Liver (tissue), 9 donors: ENCODE data around the gene PTPRB. TPM values are rescaled to one million over a fixed set of nuclear protein-coding genes. Genes with fewer than 3 reads are reported as not detected.

Experiments
- DNase-seq: peaks from one replicate; pipeline ENCODE4 v3.0.0-alpha.2; 2017; ENCODE audit warnings: low spot score
- H3K27ac ChIP-seq, 2 donors: one replicate each; pipeline ENCODE4 v1.7.0; 2013; ENCODE audit warnings: inconsistent platforms in 2 of 2, low read length in 2 of 2, control low read depth in 1 of 2, low read depth in 1 of 2, mild to moderate bottlenecking in 1 of 2
- H3K27me3 ChIP-seq, 4 donors: one replicate each; pipeline versions ENCODE4 v1.6.1 to v1.7.0; 2013; ENCODE audit warnings: low read length in 3 of 4, inconsistent platforms in 1 of 4, mild to moderate bottlenecking in 1 of 4, moderate library complexity in 1 of 4; ENCODE audit not compliant: control insufficient read depth in 4 of 4, insufficient read depth in 4 of 4
- H3K36me3 ChIP-seq, 4 donors: one replicate each; pipeline versions ENCODE4 v1.6.1 to v1.7.0; 2013; ENCODE audit warnings: low read length in 3 of 4, mild to moderate bottlenecking in 3 of 4, low read depth in 1 of 4, moderate library complexity in 1 of 4; ENCODE audit not compliant: control insufficient read depth in 4 of 4, insufficient read depth in 3 of 4
- H3K4me1 ChIP-seq, 4 donors: one replicate each; pipeline versions ENCODE4 v1.6.1 to v1.7.0; 2013; ENCODE audit warnings: low read length in 3 of 4, mild to moderate bottlenecking in 3 of 4, moderate library complexity in 1 of 4; ENCODE audit not compliant: control insufficient read depth in 4 of 4, insufficient read depth in 4 of 4
- H3K4me3 ChIP-seq, 3 donors: one replicate each; pipeline versions ENCODE4 v1.6.1 to v1.7.0; 2013; ENCODE audit warnings: low read length in 3 of 3, control low read depth in 1 of 3, low read depth in 1 of 3, mild to moderate bottlenecking in 1 of 3
- H3K9ac ChIP-seq, 2 donors: one replicate each; pipeline ENCODE4 v1.7.0; 2013; ENCODE audit warnings: low read length in 2 of 2, mild to moderate bottlenecking in 2 of 2, moderate library complexity in 2 of 2, control low read depth in 1 of 2, low read depth in 1 of 2
- H3K9me3 ChIP-seq, 4 donors: one replicate each; pipeline versions ENCODE4 v1.6.1 to v1.7.0; 2013; ENCODE audit warnings: low read length in 3 of 4; ENCODE audit not compliant: control insufficient read depth in 4 of 4
- ATF3 ChIP-seq: IDR thresholded peaks from 2 replicates; pipeline ENCODE4 v1.6.1; 2016; ENCODE audit warnings: antibody characterized with exemption
- CTCF ChIP-seq: fragments of 150-350 bp; IDR thresholded peaks from 2 replicates; pipeline ENCODE4 v1.5.1; 2017; ENCODE audit warnings: improper control_type of control experiment, low read depth, low read length; ENCODE audit not compliant: missing input control
- EGR1 ChIP-seq, 2 donors: IDR thresholded peaks; 2 replicates each; pipeline ENCODE4 v1.6.1; 2016 to 2018; ENCODE audit warnings: antibody characterized with exemption in 2 of 2, low read depth in 2 of 2
- FOXA1 ChIP-seq: IDR thresholded peaks from 2 replicates; pipeline ENCODE4 v1.6.1; 2016; ENCODE audit warnings: antibody characterized with exemption
- FOXA2 ChIP-seq: IDR thresholded peaks from 2 replicates; pipeline ENCODE4 v1.6.1; 2016; ENCODE audit warnings: antibody characterized with exemption
- GABPA ChIP-seq, 2 donors: IDR thresholded peaks in 1 of 2; conservative IDR thresholded peaks in 1 of 2; 2 replicates each; pipeline ENCODE4 v1.6.1; 2016; ENCODE audit warnings: antibody characterized with exemption in 2 of 2, mild to moderate bottlenecking in 1 of 2, moderate library complexity in 1 of 2
- HNF4A ChIP-seq, 2 donors: conservative IDR thresholded peaks; 2 replicates each; pipeline ENCODE4 v1.6.1; 2016; ENCODE audit warnings: antibody characterized with exemption in 2 of 2, mild to moderate bottlenecking in 2 of 2
- HNF4G ChIP-seq: IDR thresholded peaks from 2 replicates; pipeline ENCODE4 v1.6.1; 2016; ENCODE audit warnings: antibody characterized with exemption
- JUND ChIP-seq, 2 donors: IDR thresholded peaks; 2 replicates each; pipeline ENCODE4 v1.6.1; 2016; ENCODE audit warnings: antibody characterized with exemption in 2 of 2
- NR2F2 ChIP-seq: IDR thresholded peaks from 2 replicates; pipeline ENCODE4 v1.6.1; 2016; ENCODE audit warnings: antibody characterized with exemption
- RAD21 ChIP-seq, 2 donors: IDR thresholded peaks; 2 replicates each; pipeline ENCODE4 v1.6.1; 2016; ENCODE audit warnings: antibody characterized with exemption in 2 of 2, mild to moderate bottlenecking in 2 of 2
- RXRA ChIP-seq, 2 donors: IDR thresholded peaks; 2 replicates each; pipeline ENCODE4 v1.6.1; 2017 to 2018; ENCODE audit warnings: antibody characterized with exemption in 2 of 2, mild to moderate bottlenecking in 1 of 2
- SP1 ChIP-seq: IDR thresholded peaks from 2 replicates; pipeline ENCODE4 v1.6.1; 2018; ENCODE audit warnings: antibody characterized with exemption, mild to moderate bottlenecking
- TAF1 ChIP-seq: conservative IDR thresholded peaks from 2 replicates; pipeline ENCODE4 v1.6.1; 2016; ENCODE audit warnings: antibody characterized with exemption, mild to moderate bottlenecking
- YY1 ChIP-seq: IDR thresholded peaks from 2 replicates; pipeline ENCODE4 v1.6.1; 2016; ENCODE audit warnings: antibody characterized with exemption, mild to moderate bottlenecking
- WGBS: extraction: QIAGEN DNeasy Blood & Tissue Kit; methylation state at CpG from one replicate; pipeline ENCODE4 v1.1.7; 2013; 5-methylcytosine and 5-hydroxymethylcytosine counted together
- polyA plus RNA-seq, 2 donors: library from polyadenylated mRNA; stranded (reverse) in 1 of 2; unstranded in 1 of 2; fragments of 200-250 nt in 1 of 2; fragments of >200 nt in 1 of 2; fragmentation: Nextera tagmentation in 1 of 2; extraction: Ambion mirVana in 1 of 2; gene quantifications; one replicate each; pipeline versions ENCODE4 v1.2.1 to v1.2.3, GENCODE V29; 2013 to 2015
- total RNA-seq, 2 donors: library from RNA; depleted of rRNA; stranded (reverse); fragments of >200 nt; gene quantifications; one replicate each; pipeline ENCODE4 v1.2.3, GENCODE V29; 2014
- TF ChIP-seq, protein P1 (sequence below): IDR thresholded peaks from 2 replicates; pipeline ENCODE4 v1.6.1; 2016; ENCODE audit warnings: antibody characterized with exemption
- TF ChIP-seq, protein P2 (sequence below): IDR thresholded peaks from 2 replicates; pipeline ENCODE4 v1.6.1; 2016; ENCODE audit warnings: antibody characterized with exemption, mild to moderate bottlenecking
- TF ChIP-seq, protein P3 (sequence below): IDR thresholded peaks from 2 replicates; pipeline ENCODE4 v1.6.1; 2016; ENCODE audit warnings: antibody characterized with exemption
- donor health status: healthy.
- donor health status: healthy.
- donor health status: healthy.
- donor health status: healthy.
- donor health status: healthy.

The PTPRB gene
- total and polyA plus RNA-seq, 4 donors = 6.3 to 64.9 (median 8.4) TPM

- Histone ChIP-seq H3K4me1 (no peaks in the 10 kb centered on the region), H3K9ac (no peak overlapping the region), H3K27me3 (no peaks in the 10 kb centered on the region), H3K27ac (no peak overlapping the region), H3K4me3 (no peak overlapping the region), H3K9me3 (no peaks in the 10 kb centered on the region), H3K36me3 (no peaks in the 10 kb centered on the region)
- TF ChIP-seq, protein P1, sequence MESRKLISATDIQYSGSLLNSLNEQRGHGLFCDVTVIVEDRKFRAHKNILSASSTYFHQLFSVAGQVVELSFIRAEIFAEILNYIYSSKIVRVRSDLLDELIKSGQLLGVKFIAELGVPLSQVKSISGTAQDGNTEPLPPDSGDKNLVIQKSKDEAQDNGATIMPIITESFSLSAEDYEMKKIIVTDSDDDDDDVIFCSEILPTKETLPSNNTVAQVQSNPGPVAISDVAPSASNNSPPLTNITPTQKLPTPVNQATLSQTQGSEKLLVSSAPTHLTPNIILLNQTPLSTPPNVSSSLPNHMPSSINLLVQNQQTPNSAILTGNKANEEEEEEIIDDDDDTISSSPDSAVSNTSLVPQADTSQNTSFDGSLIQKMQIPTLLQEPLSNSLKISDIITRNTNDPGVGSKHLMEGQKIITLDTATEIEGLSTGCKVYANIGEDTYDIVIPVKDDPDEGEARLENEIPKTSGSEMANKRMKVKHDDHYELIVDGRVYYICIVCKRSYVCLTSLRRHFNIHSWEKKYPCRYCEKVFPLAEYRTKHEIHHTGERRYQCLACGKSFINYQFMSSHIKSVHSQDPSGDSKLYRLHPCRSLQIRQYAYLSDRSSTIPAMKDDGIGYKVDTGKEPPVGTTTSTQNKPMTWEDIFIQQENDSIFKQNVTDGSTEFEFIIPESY = no peak
- TF ChIP-seq YY1 = no peak
- TF ChIP-seq NR2F2 = no peak
- TF ChIP-seq RAD21 (IDR thresholded peaks at IDR 0.05) = no peak
- TF ChIP-seq FOXA1 = no peak
- TF ChIP-seq RXRA (IDR thresholded peaks at IDR 0.05) = no peak
- TF ChIP-seq ATF3 = no peak
- TF ChIP-seq JUND (IDR thresholded peaks at IDR 0.05) = no peak
- no peak for TF ChIP-seq EGR1 (IDR thresholded peaks at IDR 0.05; ENCODE audit: low read depth in 2 of 2)
- no peak for TF ChIP-seq HNF4A (conservative IDR thresholded peaks at IDR 0.05)
- no peak for DNase-seq
- WGBS = 86% methylated on average over 2 of the region's 2 CpGs
Measured at GRCh38 chr12:70648191-70648590, 11.0 kb upstream of the PTPRB start.

GRCh38 chr12:70646850-70647249 is 9.6 kb upstream of the PTPRB start:
- 54% methylated on average over 1 of the region's 1 CpG for WGBS
- TF ChIP-seq FOXA1 = no peak
- no peak for TF ChIP-seq FOXA2
- TF ChIP-seq, protein P2, sequence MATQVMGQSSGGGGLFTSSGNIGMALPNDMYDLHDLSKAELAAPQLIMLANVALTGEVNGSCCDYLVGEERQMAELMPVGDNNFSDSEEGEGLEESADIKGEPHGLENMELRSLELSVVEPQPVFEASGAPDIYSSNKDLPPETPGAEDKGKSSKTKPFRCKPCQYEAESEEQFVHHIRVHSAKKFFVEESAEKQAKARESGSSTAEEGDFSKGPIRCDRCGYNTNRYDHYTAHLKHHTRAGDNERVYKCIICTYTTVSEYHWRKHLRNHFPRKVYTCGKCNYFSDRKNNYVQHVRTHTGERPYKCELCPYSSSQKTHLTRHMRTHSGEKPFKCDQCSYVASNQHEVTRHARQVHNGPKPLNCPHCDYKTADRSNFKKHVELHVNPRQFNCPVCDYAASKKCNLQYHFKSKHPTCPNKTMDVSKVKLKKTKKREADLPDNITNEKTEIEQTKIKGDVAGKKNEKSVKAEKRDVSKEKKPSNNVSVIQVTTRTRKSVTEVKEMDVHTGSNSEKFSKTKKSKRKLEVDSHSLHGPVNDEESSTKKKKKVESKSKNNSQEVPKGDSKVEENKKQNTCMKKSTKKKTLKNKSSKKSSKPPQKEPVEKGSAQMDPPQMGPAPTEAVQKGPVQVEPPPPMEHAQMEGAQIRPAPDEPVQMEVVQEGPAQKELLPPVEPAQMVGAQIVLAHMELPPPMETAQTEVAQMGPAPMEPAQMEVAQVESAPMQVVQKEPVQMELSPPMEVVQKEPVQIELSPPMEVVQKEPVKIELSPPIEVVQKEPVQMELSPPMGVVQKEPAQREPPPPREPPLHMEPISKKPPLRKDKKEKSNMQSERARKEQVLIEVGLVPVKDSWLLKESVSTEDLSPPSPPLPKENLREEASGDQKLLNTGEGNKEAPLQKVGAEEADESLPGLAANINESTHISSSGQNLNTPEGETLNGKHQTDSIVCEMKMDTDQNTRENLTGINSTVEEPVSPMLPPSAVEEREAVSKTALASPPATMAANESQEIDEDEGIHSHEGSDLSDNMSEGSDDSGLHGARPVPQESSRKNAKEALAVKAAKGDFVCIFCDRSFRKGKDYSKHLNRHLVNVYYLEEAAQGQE = no peak
- TF ChIP-seq, protein P3, sequence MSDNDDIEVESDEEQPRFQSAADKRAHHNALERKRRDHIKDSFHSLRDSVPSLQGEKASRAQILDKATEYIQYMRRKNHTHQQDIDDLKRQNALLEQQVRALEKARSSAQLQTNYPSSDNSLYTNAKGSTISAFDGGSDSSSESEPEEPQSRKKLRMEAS = no peak
- TF ChIP-seq ATF3 = no peak
- no peak for TF ChIP-seq NR2F2
- TF ChIP-seq RAD21 (IDR thresholded peaks at IDR 0.05) = no peak
- no peak for TF ChIP-seq SP1
- TF ChIP-seq HNF4G = no peak
- TF ChIP-seq JUND (IDR thresholded peaks at IDR 0.05) = no peak
- TF ChIP-seq HNF4A (conservative IDR thresholded peaks at IDR 0.05) = no peak
- TF ChIP-seq GABPA (IDR thresholded peaks at IDR 0.05 in 1 of 2, conservative IDR thresholded peaks at IDR 0.05 in 1 of 2) = no peak
- no peak for TF ChIP-seq TAF1
- TF ChIP-seq YY1 = no peak
- TF ChIP-seq EGR1 (IDR thresholded peaks at IDR 0.05; ENCODE audit: low read depth in 2 of 2) = no peak
- TF ChIP-seq RXRA (IDR thresholded peaks at IDR 0.05) = no peak
- TF ChIP-seq CTCF = no peak
- TF ChIP-seq, protein P1 = no peak
- Histone ChIP-seq H3K4me1 (no peaks in the 10 kb centered on the region), H3K36me3 (no peaks in the 10 kb centered on the region), H3K4me3 (no peak overlapping the region), H3K27ac (peak overlapping the region in 1 of 2 donors; percentile 52), H3K9ac (no peak overlapping the region), H3K27me3 (peaks cover 0 to 2% (median 0%) of the 10 kb centered on the region in 4 donors), H3K9me3 (no peaks in the 10 kb centered on the region)
- DNase-seq = no peak
